SIG-M5 (cell line): ENCODE data around the gene SH3RF1.
"Not testable (repeated sequence)": the region's sequence is repeated elsewhere in the genome, so short reads cannot be mapped to it uniquely, and the experiment has no call there.

ENCODE experiments used
- DNase-seq: peaks from one replicate; lab custom pipeline; 2025; lab: John Stamatoyannopoulos, UW

SH3RF1 gene

GRCh38 chr4:169200361-169201030, 70.3 kb downstream of the SH3RF1 start:
- no peak for DNase-seq

DNA sequence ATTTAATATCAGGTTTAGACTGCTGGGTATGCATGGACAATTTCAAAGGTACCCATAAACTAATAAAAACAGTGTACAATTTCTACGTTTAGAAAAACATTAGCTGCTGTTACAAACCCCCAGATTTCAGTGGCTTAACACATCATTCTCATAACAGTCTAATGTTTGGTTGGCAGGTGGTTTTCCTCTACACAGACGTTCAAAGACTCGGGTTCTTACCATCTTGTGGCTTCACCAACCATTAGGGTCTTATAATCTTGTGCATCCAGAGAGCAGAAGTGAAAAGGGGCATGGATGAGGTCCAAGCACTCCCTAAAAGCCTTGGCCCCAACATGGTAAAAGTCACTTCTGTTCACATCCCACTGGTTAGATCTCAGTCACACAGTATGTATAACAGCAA, 71.6 kb downstream of the SH3RF1 start:
- DNase-seq = no peak

GRCh38 chr4:169198167-169198566, 72.6 kb downstream of the SH3RF1 start:
- DNase-seq = no peak

- not testable (repeated sequence) for DNase-seq
These were observed 73.5 kb downstream of the SH3RF1 start for GRCh38 chr4:169197206-169197605.

DNA sequence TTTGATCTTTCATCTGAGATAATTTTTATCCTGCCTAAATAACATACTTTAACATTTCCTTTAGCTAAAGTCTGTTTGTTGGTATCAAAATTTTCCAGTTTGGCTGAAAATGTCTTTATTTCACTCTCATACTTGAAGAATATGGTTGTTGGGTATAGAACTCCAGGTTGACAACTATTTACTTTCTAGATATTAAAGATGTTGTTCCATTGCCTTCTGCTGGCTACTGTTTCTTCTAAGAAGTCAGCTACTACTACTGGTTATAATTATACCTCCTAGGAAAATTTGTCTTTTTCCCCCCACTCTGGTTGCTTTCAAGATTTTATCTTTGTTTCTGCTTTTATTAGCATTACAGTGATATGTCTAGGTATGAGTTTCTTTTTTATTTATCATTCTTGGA, 75.7 kb downstream of the SH3RF1 start:
- no peak for DNase-seq

DNA sequence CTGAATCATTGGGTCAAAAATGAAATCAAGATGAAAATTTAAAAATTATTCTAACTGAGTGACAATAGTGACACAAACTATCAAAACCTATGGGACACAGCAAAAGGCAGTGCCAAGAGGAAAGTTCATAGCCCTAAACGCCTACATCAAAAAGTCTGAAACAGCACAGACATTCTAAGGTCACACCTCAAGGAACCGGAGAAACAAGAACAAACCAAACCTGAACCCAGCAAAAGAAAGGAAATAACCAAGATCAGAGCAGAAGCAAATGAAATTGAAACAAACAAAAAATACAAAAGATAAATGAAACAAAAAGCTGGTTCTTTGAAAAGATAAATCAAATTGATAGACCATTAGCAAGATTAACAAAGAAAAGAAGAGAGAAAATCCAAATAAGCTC, 80.8 kb downstream of the SH3RF1 start:
- not testable (repeated sequence) for DNase-seq

DNA sequence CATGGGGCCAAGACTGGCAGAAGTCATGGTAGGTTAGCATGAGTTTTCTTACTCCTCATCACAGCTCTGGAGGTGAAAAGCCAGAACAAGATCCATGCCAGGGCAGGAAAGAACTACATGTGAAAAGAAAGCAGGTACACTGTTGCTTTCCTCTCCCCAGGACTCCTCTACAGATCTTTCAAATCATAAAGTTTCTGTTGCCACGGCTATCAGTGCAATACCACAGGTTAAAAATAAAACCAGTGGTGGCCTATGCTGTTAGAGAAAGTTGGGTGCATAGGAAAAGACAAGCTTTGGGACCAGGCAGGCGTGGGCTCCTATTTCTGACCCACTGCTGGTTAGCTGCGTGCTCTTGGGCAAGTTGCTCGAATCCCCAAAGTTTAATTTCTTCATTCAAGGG, 81.4 kb downstream of the SH3RF1 start:
- DNase-seq = no peak

GRCh38 chr4:169188204-169188603, 82.6 kb downstream of the SH3RF1 start:
- DNase-seq = no peak

DNA sequence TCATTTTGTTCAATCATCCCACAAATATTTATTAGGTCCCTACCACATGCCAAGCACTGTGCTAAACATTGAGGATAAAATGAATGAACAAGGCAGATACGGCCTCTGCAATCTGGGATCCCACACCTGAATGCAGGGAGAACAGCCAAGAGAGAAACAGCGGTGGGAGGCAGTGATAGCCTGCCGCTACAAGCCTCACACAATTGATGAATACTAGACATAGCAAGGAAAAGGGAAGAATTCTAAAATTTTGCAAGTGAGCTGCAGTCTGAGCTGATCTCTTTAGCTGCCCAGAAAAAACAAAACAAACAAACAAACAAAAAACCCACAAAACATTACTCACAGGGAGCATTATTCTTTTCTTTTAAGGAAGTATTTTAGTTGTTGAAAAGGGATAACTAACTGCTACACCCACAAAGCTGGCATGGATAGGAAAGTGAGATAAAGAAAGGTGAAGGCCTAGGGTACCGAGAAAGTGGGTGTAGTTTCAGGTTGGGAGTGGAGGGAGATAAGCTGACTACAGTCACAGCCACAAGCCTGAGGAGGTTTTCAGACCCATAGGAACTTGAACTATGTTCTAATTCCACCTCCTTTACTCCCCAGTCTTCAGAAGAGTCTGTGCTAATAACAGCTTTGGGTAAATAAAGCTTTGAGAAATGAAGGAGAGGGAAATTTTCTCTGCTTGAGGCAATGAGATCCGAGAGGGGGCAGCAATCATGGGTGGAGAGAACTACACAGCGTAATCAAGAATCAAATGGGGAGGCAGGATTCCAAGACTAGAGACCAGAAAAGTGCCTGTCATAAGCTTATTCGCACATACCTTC, 85.4 kb downstream of the SH3RF1 start:
- DNase-seq = no peak

- no peak for DNase-seq
These were observed 86.1 kb downstream of the SH3RF1 start for GRCh38 chr4:169184686-169185085.

- no peak for DNase-seq
These were observed 86.5 kb downstream of the SH3RF1 start for GRCh38 chr4:169184236-169184635.

GRCh38 chr4:169183581-169183980, 87.2 kb downstream of the SH3RF1 start:
- no peak for DNase-seq

GRCh38 chr4:169179609-169180521, 90.9 kb downstream of the SH3RF1 start:
- DNase-seq = no peak

DNA sequence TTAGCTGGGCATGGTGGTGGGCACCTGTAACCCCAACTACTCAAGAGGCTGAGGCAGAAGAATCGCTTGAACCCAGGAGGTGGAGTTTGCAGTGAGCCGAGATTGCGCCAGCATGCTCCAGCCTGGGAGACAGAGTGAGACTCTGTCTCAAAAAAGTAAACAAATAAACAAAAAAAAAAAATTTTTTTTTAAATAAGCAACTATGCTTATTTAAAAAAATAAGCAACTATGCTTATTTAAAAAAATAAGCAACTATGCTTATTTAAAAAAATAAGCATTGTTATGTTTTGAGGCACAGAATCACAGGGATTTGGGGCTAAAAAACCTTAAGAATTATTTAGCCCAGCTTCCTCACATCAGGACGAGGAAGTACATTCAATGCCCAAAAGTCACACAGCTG, 92.7 kb downstream of the SH3RF1 start:
- not testable (repeated sequence) for DNase-seq

- DNase-seq = no peak
These were observed 95.3 kb downstream of the SH3RF1 start for GRCh38 chr4:169175476-169175875.

DNA sequence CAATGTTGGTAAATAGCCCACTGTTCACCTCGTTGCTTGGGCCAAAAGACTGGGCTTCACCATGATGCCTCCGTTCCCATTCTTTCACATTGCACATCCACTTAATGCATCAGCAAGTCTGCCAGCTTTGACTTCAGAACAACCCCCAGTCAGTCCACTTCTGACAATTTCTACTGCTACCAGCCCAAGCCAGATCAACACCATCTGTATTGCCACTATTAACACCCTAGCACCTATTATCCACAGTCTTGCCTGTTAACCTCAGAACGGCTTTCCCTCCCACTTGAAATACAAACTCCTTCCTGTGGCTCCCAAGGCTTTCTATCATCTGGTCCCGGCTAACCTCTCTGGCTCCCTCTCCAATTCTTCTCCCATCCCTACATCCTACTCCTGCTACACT, 95.7 kb downstream of the SH3RF1 start:
- no peak for DNase-seq

DNA sequence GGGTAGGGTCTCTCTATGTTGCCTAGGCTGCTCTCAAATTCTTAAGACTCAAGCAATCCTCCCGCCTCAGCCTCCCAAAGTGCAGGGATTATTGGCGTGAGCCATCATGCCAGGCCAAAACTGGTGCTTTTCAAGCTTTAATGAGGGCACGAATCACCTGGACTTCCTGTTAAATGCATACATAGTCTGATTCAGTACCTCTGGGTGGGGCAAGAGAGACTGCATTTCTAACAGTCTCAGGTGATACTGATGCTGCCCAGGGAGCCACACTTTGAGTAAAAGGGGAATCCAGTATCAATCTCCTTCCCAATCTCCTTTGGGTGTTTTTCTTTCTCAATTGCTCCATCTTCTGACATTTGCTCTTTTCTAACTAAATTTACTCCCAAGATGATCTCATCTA, 96.5 kb downstream of the SH3RF1 start:
- DNase-seq = no peak

DNA sequence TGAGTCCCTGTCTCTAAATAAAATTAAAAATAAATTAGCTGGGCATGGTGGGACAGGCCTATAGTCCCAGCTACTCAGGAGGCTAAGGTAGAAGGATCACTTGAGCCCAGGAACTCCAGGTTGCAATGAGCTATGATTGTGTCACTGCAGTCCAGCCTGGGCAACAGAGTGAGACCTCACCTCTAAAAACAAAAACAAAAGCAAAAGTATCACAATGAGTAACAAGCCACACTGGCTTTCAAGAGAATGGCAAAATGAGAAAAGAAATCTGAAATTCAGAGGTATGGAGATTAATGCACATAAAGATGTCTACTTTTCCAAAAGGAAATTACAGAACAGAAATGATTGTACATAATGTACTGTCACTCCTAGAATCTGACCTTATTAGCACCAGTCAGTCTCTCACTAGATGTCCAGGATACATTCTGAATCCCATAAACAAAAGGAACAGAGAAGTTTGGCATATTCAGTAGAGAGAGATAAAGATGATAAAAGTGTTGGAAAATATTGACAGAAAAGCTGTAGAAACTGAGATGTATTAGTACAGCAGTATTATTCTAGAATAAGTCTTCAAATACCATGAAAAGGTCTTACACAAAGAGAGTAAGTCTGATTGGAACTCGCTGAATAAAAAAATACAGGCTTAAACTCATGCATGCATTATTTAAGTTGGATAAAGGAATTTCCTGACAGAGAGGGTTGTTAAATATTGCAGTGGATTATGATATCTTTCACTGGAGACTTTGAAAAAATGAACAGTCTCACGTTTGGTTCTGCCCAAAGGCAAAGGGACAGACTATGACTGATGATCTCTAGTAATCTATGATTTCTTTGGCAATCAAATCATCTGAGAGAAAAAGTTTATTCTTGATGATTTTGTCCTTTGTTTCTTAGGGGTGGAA, 102.5 kb downstream of the SH3RF1 start:
- DNase-seq = no peak

GRCh38 chr4:169164669-169165415, 105.9 kb downstream of the SH3RF1 start:
- DNase-seq = no peak

GRCh38 chr4:169163947-169164668, 106.6 kb downstream of the SH3RF1 start:
- DNase-seq = no peak
